Hematopoietic multipotent progenitor cell treated with erythropoietin and hydrocortisone succinate and interleukin-3 and kit ligand, for 6 days (in vitro differentiated cells): ENCODE data around the gene COPB1.
"Not testable (repeated sequence)": the region's sequence is repeated elsewhere in the genome, so short reads cannot be mapped to it uniquely, and the experiment has no call there.

Experiments
- DNase-seq: peaks from one replicate; pipeline ENCODE4 v3.0.0-alpha.2; 2015

The COPB1 gene, protein sequence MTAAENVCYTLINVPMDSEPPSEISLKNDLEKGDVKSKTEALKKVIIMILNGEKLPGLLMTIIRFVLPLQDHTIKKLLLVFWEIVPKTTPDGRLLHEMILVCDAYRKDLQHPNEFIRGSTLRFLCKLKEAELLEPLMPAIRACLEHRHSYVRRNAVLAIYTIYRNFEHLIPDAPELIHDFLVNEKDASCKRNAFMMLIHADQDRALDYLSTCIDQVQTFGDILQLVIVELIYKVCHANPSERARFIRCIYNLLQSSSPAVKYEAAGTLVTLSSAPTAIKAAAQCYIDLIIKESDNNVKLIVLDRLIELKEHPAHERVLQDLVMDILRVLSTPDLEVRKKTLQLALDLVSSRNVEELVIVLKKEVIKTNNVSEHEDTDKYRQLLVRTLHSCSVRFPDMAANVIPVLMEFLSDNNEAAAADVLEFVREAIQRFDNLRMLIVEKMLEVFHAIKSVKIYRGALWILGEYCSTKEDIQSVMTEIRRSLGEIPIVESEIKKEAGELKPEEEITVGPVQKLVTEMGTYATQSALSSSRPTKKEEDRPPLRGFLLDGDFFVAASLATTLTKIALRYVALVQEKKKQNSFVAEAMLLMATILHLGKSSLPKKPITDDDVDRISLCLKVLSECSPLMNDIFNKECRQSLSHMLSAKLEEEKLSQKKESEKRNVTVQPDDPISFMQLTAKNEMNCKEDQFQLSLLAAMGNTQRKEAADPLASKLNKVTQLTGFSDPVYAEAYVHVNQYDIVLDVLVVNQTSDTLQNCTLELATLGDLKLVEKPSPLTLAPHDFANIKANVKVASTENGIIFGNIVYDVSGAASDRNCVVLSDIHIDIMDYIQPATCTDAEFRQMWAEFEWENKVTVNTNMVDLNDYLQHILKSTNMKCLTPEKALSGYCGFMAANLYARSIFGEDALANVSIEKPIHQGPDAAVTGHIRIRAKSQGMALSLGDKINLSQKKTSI

GRCh38 chr11:14499560-14500180, at the start of gene COPB1:
TSS of gene COPB1 (minus strand) at chr11:14499811. CDS start at chr11:14498928, 883 bp downstream.
- peak; percentile 97 for DNase-seq

DNA sequence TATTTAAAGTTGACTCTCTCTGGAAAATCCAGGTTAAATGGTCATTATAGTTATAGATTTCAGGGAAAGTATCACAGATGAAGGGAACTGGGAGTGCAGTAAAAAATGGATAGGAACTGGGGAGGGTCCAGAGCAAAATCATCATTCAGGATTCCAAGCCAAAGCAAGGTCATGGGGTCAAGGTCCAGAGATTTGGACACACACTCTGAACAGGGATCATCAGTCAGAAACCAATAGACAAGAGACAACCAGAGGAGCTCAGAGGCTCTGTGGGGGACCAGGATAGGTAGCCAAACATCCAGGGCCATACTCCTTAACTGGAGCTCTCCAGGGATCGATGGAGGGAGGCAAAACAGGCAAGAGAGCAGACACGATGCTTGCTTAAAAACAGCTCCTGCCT, 47.8 kb upstream of the COPB1 start:
- DNase-seq, result no peak

- DNase-seq, result no peak
These were observed 47.1 kb upstream of the COPB1 start for GRCh38 chr11:14546672-14547071.

DNA sequence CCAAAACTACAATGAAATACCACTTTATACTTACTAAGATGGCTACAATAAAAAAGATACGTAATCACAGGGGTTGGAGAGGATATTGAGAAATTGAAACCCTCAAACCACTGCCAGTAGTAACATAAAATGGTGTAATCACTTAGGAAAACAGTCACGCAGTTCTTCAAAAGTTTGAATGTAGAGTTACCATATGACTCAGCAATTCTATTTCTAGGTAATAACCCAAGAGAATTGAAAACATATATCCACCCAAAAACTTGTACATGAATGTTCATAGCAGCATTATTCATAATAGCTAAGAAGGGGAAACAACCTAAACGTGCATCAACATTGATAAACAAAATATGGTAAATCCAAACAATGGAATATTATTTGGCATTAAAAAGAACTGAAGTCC, 45.0 kb upstream of the COPB1 start:
- DNase-seq, result peak; percentile 77

DNA sequence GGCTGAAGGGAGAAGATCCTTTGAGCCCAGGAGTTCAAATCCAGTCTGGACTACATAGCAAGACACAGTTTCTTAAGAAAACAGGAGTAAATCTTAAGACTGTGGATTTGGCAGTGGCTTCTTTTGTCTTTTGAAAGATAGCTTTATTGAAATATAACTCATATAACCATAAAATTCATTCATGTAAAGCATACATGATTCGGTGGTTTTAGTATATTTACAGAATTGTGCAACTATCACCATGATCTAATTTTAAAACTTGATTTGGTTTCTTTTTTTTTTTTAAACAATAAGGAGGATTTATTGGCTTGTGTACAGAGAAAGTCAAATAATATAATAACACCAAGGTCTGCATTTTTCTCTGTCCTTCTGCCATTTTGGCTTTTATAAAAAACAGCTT, 43.6 kb upstream of the COPB1 start:
- no peak for DNase-seq

- peak; percentile 17 for DNase-seq
These were observed 42.7 kb upstream of the COPB1 start for GRCh38 chr11:14542324-14542723.

DNA sequence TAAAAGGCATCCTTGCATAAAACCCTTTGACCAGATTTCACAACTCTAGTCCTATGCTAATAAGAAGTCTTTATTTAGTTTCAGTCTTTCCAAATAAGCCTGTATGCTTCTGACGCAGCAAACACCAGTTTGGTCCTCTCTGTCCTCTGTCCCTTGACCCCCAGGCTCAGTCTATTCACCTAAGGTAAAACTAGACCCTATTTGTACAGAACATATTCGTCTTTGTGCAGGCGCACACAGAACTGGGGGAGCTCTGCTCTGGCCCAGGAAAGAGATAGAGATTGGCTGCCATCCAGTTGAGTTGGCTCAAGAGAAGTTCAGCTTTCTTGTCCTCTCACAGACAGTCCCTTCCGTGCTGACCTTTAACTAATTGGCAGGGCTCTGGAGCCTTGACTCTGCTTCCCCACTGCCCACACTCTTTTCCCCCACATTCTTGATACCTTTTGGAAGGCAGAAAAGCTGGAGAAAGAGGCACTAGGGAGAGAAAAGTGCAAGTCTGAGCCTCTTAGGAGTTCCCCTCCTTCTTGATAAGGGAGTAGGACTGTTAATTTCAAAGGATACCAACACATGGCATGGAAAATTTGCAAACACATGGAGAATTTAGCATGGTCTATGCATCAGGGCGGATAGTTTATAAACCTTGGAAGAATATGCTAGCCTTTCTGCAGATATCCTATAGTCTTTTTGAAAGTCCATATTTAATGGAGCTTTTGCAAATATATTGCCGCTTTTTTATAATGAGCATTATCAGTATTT, 41.8 kb upstream of the COPB1 start:
- DNase-seq, result no peak

GRCh38 chr11:14539982-14540421, 40.4 kb upstream of the COPB1 start:
- DNase-seq, result no peak

GRCh38 chr11:14538926-14539554, 39.4 kb upstream of the COPB1 start:
- DNase-seq, result no peak

- DNase-seq, result no peak
These were observed 38.8 kb upstream of the COPB1 start for GRCh38 chr11:14538271-14538925.

DNA sequence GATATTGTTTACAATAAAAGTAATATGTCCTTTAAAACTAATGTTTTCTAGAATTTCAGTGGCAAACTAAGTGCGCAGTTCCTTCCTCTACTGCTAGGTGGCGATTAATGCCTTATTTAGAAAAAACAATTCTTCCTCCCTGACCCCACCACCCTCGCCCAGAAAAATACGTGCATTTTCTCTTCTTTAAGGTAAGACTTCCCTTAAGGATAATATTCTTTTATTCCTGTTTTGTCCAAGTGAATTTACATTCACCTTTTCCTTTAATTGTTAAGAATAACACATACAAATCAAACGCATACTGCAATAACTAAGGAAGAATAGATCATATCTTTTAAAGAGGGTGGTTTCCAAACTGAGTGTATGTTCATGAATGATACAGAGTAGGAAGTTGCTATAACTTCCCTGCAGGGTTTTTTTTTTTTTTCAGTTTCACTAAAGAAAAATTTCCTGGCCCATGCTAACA, 37.6 kb upstream of the COPB1 start:
- DNase-seq, result peak; percentile 84

DNA sequence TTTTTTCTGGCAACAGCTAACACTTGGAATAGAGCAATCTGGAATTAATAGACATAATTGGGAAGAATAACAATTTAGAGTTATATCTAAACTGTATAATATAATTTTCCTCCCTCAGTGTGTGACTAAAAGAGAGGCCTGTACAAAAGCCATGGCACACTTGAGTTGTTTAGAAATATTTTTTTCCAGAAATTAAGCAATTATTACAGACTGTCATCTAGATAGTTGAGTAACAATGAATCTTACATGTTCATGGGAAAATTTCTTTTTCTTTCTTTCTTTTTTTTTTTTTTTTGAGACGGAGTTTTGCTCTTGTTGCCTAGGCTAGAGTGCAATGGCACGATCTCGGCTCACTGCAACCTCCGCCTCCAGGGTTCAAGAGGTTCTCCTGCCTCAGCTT, 35.6 kb upstream of the COPB1 start:
- not testable (repeated sequence) for DNase-seq

DNA sequence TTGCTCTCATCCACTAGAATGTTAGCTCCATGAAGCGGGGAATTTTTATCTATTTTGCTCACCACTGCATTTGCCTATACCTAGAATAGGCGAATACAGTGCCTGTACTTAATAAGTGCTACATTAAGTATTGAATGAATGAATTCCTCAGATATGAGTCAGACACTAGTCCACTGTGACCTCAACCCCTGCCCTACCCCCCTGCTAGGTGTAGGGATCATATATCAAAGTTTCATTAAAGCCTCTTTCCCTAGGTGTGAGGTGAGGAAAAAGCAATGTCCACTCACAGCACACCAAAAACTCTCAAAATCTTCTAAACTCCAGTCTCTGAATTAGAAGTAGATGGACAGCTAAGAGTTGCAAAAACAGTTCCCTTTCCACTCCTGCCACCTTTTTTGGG, 30.3 kb upstream of the COPB1 start:
- no peak for DNase-seq

- no peak for DNase-seq
These were observed 29.7 kb upstream of the COPB1 start for GRCh38 chr11:14529321-14529720.

- no peak for DNase-seq
These were observed 23.2 kb upstream of the COPB1 start for GRCh38 chr11:14522801-14523200.

- no peak for DNase-seq
These were observed 22.6 kb upstream of the COPB1 start for GRCh38 chr11:14522245-14522644.

GRCh38 chr11:14520747-14521151, 21.1 kb upstream of the COPB1 start:
- DNase-seq, result peak; percentile 51

DNA sequence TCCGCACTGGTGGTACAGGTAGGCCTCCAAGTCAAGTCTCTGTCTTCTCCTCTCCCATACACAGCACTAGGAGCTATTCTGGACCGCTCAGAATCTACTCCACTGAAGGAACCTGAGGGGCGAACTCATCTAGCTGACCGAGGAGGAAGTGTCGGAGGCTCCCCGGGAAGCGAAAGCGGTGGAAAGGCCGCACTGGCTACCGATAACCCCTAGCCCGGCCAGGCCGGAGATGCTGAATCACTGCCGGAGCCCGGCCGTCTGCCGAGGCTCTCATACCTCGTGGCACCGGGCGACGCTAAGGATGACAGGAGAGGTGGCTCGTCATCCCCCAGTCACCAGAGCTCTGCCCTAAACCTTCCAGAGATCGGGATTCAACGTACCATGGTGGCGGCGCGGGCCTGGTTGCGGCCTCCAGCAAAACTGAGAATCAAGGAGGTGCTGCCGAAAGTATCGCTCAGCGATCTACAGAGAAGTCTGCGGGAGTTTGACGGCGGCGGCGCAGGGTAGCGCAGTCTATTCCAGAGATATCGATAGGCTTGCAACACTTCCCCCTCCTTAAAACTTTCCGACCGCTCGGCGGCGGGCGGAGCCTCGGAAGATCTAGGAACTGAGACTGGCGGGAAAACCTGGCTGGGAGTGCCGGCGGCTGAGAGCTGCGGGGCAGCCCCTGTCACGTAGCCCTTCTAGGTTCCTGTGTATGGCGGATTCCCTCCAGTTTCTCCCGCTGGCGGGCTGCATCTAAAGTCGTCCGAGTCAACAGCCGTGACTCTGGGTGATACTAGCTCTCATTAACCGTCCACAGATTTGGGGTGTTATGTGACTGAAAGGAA, 20.5 kb upstream of the COPB1 start, which contains the start of gene PSMA1:
TSS of gene PSMA1 (minus strand) at position 470 of the 830 bp plus-strand sequence. CDS start at position 383, 87 bp downstream.
- DNase-seq, result peak; percentile 99

- peak; percentile 44 for DNase-seq
These were observed 19.9 kb upstream of the COPB1 start for GRCh38 chr11:14519597-14519916.

DNA sequence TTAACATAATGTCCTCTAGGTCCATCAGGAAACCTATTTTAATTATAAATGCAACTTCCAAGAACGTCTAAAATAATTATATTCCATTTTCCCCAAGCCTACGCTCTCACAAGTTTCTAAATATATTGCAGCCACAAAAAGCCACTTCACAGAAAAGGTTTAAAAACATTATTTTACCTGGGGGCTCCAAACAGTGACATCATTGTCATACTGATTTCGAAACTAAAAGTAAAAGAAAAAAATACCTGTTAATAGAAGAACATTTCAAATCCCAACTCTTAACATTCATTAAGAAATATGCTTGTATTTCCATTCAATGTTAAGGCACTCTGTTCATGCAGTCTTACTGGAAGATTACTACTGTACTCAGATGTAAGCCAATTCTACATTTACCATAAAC, 19.2 kb upstream of the COPB1 start:
- no peak for DNase-seq
